Measurements from ENCODE around the gene NINL.

NINL gene

GRCh38 chr20:25424536-25424935 lies 160.8 kb downstream of the NINL start:
- Histone ChIP-seq H3K27me3 (ENCODE audit: insufficient read depth, low read length) (no peaks in the 10 kb centered on the region), H2AFZ (ENCODE audit: low read length) (no peak overlapping the region), H3K9me2 (ENCODE audit: low read depth, low read length) (no peaks in the 10 kb centered on the region), H3F3A (ENCODE audit: insufficient read depth, low read length) (no peaks in the 10 kb centered on the region), H3K9ac (ENCODE audit: low read length) (no peak overlapping the region), H3K4me2 (ENCODE audit: low read length) (no peak overlapping the region), H3K4me3 (ENCODE audit: low read depth, low read length, poor library complexity, severe bottlenecking) (no peak overlapping the region), H3K9me3 (ENCODE audit: low read length) (no peaks in the 10 kb centered on the region), H3K27ac (ENCODE audit: low read depth, low read length, poor library complexity, severe bottlenecking) (no peak overlapping the region), H3K79me2 (ENCODE audit: insufficient read depth, low read length) (no peaks in the 10 kb centered on the region), H3K36me3 (ENCODE audit: insufficient read depth, low read length) (peaks cover 68% of the 10 kb centered on the region), H3K4me1 (ENCODE audit: insufficient read depth, low read length, severe bottlenecking) (no peaks in the 10 kb centered on the region), H4K20me1 (ENCODE audit: insufficient read depth, low read length) (no peaks in the 10 kb centered on the region)
- no peak for TF ChIP-seq EZH2 (IDR thresholded peaks at IDR 0.05; ENCODE audit: borderline replicate concordance, low read length)
- no peak for TF ChIP-seq CTCF (IDR thresholded peaks at IDR 0.05; ENCODE audit: low read length)

- Histone ChIP-seq H3K9ac (ENCODE audit: low read length) (no peak overlapping the region), H3K27ac (ENCODE audit: low read depth, low read length, poor library complexity, severe bottlenecking) (no peak overlapping the region), H3K9me2 (ENCODE audit: low read depth, low read length) (no peaks in the 10 kb centered on the region), H3K27me3 (ENCODE audit: insufficient read depth, low read length) (no peaks in the 10 kb centered on the region), H3K79me2 (ENCODE audit: insufficient read depth, low read length) (no peaks in the 10 kb centered on the region), H3K9me3 (ENCODE audit: low read length) (no peaks in the 10 kb centered on the region), H3K4me1 (ENCODE audit: insufficient read depth, low read length, severe bottlenecking) (no peaks in the 10 kb centered on the region), H4K20me1 (ENCODE audit: insufficient read depth, low read length) (no peaks in the 10 kb centered on the region), H3K36me3 (ENCODE audit: insufficient read depth, low read length) (peaks cover 71% of the 10 kb centered on the region), H3K4me2 (ENCODE audit: low read length) (no peak overlapping the region), H3F3A (ENCODE audit: insufficient read depth, low read length) (no peaks in the 10 kb centered on the region), H2AFZ (ENCODE audit: low read length) (no peak overlapping the region), H3K4me3 (ENCODE audit: low read depth, low read length, poor library complexity, severe bottlenecking) (no peak overlapping the region)
- TF ChIP-seq CTCF (IDR thresholded peaks at IDR 0.05; ENCODE audit: low read length), result no peak
- no peak for TF ChIP-seq EZH2 (IDR thresholded peaks at IDR 0.05; ENCODE audit: borderline replicate concordance, low read length)
These were observed 163.3 kb downstream of the NINL start for GRCh38 chr20:25422032-25422431.

GRCh38 chr20:25421102-25421501 lies 164.2 kb downstream of the NINL start:
- Histone ChIP-seq H3K4me1 (ENCODE audit: insufficient read depth, low read length, severe bottlenecking) (no peaks in the 10 kb centered on the region), H3F3A (ENCODE audit: insufficient read depth, low read length) (no peaks in the 10 kb centered on the region), H4K20me1 (ENCODE audit: insufficient read depth, low read length) (no peaks in the 10 kb centered on the region), H3K79me2 (ENCODE audit: insufficient read depth, low read length) (no peaks in the 10 kb centered on the region), H3K9me2 (ENCODE audit: low read depth, low read length) (no peaks in the 10 kb centered on the region), H3K27me3 (ENCODE audit: insufficient read depth, low read length) (no peaks in the 10 kb centered on the region), H2AFZ (ENCODE audit: low read length) (no peak overlapping the region), H3K9me3 (ENCODE audit: low read length) (no peaks in the 10 kb centered on the region), H3K4me2 (ENCODE audit: low read length) (no peak overlapping the region), H3K9ac (ENCODE audit: low read length) (no peak overlapping the region), H3K27ac (ENCODE audit: low read depth, low read length, poor library complexity, severe bottlenecking) (no peak overlapping the region), H3K4me3 (ENCODE audit: low read depth, low read length, poor library complexity, severe bottlenecking) (no peak overlapping the region), H3K36me3 (ENCODE audit: insufficient read depth, low read length) (peaks cover 71% of the 10 kb centered on the region)
- TF ChIP-seq CTCF (IDR thresholded peaks at IDR 0.05; ENCODE audit: low read length) (no peak), EZH2 (IDR thresholded peaks at IDR 0.05; ENCODE audit: borderline replicate concordance, low read length) (no peak)

All from OCI-LY1 (cell line).